GM18517 (cell line): ENCODE data around the gene VSX1.
A peak's percentile ranks its signal among the peaks of the same experiment; 100 is the strongest.

ENCODE experiments used
- ATAC-seq: cut with Tn5 transposase; IDR thresholded peaks from one replicate; pipeline ENCODE4 v1.9.1; 2021; ENCODE audit warnings: mild to moderate bottlenecking, moderate library complexity; ENCODE audit not compliant: unreplicated experiment

VSX1 gene

GRCh38 chr20:25066386-25066785 is 15.6 kb downstream of the VSX1 start:
- ATAC-seq = no peak

DNA sequence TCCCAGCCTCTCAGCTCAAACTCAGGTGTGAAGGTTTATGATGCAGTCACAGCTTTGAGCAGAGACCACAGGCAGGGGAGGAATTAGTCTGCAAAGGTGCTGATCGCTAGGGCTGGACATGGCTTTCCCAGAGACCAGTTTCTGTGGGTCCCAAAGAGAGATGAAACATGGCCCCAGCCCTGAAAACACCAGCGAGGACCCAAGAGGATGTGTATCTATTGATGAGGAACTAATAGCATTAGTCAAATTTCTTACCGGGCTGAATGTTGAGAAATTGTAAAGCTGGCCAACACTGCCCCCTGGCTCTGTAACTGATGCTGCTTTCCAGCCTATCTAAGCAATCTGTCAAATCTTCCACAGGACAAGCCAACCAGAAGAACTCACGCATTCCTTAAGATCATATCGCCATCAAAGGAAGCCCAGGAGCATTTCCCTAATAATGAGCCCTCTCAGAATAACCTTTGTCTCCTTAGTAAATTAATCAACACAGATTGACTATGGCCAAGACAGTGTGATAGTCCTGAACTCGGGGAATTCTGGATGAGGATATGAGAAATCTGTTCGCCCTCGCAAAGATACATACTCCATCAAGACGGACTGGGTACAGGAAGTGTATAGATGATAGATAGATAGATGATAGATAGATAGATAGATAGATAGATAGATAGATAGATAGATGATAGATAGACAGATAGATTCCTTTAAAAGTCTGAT is 16.2 kb downstream of the VSX1 start:
- no peak for ATAC-seq

GRCh38 chr20:25065072-25065624 is 16.8 kb downstream of the VSX1 start:
- no peak for ATAC-seq

DNA sequence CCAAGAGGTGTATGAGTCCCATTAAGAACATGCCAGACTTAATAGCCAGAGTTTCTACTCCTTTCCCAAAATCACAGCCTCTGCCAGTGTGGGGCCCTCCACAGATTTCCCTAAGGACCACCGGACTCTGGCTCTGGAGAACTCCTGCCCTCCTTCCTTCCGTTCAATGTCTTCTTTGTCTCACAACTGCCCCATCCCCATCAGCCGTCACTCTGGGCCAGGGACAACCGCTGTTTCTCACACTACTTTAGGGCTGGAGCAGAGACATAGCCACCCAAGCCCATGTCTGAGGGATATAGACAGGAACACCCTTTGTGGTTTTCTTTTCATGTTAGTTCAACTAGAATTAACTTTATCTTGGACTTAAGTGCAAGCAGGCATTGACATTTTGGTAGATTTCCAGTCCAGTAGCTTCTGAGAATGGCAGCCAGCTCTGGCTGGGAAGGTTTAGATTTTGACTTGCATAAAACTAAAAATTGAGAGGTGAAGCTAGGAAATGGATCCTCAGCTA is 17.3 kb downstream of the VSX1 start:
- ATAC-seq = no peak

GRCh38 chr20:25063981-25064380 is 18.0 kb downstream of the VSX1 start:
- ATAC-seq = no peak

DNA sequence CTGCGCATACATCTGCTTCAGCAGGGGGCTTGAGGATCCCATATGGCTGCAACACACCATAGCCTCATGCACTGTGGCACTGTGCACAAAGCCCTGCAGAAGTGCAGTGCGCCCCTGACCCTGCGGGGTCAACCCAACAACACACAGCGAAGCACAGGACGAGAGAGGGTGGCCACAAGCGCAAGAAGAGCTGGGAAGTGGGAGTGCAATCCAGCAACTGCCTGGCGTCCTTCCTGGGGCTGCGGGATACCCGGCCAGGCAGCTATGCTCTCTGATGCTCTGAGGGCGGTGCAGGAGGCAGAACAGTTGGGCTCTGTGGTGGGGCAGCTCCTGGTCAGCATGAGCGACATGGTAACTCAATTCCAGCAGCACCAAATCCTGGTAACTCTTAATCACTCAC is 18.4 kb downstream of the VSX1 start:
- no peak for ATAC-seq

GRCh38 chr20:25062841-25063240 is 19.1 kb downstream of the VSX1 start:
- no peak for ATAC-seq

GRCh38 chr20:25061821-25062530 is 20.0 kb downstream of the VSX1 start:
- no peak for ATAC-seq

GRCh38 chr20:25061103-25061799 is 20.7 kb downstream of the VSX1 start:
- no peak for ATAC-seq

DNA sequence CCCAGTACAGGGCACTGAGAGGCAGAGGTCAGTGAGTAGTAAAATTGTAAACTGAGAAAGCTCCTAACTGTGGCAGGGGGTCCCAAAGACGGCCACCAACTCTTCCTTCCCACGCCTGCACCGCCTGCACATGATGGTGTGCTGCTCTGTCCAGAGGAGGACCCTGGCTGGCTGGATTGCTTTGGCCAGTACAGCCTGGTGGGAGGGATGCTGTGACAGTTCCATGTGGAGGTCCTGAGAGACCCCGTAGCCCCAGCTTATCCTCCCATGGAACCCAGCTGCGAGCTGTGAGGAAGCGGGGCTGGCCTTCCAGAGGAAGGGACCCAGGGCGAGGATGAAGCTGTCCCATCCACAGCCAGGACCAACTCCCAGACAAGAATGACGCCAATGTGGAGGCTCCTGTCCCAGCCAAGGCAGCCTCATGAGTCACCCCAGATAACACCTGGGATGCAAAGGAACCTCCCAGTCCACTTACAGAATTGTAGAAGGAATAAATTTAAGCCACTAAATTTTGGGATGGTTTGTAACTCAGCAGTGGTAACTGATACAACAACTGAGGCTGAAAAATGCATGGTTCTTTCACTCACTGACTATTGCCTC is 22.0 kb downstream of the VSX1 start:
- no peak for ATAC-seq

GRCh38 chr20:25058847-25059810 is 22.8 kb downstream of the VSX1 start:
- ATAC-seq = no peak

DNA sequence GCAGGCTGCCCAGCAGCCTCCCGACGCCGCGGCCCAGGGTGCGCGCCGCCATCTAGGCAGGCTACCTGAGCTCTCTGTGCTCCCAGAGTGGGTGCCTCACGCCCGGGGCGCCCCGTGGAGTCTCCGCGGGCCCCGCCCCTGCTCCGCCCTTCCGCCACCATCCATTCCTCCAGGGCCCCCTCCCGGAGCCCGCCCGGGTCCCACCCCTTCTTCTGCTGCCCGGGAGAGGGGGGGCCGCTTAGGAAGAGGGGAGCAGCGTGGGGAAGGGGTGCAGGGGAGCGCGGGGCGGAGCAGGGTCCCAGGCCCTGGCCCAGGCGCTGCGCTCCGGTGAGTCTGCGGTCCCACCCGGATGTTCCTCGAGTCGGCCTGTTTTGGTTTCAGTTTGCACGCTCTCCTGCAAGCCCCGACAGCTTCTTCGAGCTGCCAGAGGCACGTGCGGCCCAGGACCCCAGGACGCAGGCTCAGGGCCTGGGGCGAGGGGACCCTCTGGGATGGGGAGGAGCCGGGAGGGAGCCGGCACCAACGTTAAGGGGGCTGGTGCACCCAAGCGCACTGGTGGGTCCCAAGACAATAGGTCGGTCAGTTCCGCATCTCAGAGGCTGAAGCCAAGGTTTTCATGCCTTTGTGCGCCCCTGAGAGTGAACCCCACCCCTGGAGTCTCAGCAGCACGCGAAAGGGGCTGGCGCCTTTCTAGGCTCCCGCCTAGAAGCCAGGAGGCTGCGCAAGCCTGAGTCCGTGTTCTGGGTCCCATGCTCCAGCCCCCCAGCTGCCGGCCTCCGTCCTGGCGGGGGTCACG is 23.7 kb downstream of the VSX1 start, which contains the start of gene ACSS1:
Gene ACSS1, minus strand, starts transcription at position 89 of the 796 bp plus-strand sequence. Its CDS starts 37 bp downstream, at position 52.
- peak; percentile 54 for ATAC-seq

DNA sequence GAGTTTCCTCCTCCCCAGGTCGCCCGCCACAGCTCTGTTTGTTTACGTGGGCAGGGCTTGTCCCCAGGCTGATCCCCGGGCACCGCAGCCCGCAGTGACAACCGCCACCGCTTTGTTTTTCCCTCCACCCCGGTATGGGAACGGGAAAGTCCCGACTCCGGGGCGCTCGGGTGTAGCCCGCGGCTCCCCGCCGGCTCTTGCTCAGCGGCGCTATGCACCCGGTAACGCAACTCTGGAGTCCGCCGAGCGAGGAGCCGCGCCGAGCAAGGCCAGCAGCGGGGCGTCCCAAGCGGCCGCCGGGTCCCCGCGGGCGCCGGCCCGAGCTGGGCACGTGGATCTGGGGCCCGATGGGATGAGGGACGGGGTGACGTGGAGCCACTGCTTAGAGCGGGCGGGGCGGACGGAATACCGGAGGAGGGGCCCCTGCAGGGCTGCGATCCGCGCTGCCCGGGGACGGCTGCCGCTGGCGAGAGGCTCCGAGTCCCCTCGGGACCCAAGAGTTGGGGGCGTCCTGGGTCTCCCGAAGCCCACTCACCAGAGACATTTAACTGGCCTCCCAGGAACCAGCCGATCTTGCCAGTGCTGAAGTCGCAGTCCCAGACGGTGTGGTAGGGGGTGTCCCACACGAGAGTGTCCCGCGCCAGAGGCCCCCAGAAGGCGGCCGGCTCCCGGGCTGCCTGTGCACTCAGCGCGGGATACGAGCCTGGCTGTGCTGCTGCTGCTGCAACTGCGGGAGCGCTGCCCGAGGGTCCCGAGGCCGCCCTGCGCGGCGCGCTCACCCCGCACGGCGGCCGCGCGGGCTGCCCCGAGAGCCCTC is 24.5 kb downstream of the VSX1 start:
- peak; percentile 23 for ATAC-seq

- ATAC-seq = peak; percentile 38
Measured at GRCh38 chr20:25056690-25057233, 25.2 kb downstream of the VSX1 start.

- ATAC-seq = no peak
Measured at GRCh38 chr20:25055711-25056495, 26.0 kb downstream of the VSX1 start.

GRCh38 chr20:25054995-25055629 is 26.8 kb downstream of the VSX1 start:
- no peak for ATAC-seq
